Ishikawa (cell line): ENCODE data around the gene S100A16.
A peak's percentile ranks its signal among the peaks of the same experiment; 100 is the strongest.

ENCODE experiments used
- CEBPB ChIP-seq: IDR thresholded peaks from 2 replicates; pipeline ENCODE4 v1.6.1; 2012
- CREB1 ChIP-seq: IDR thresholded peaks from 2 replicates; pipeline ENCODE4 v1.6.1; 2012; ENCODE audit warnings: low read depth
- EGR1 ChIP-seq: IDR thresholded peaks from 2 replicates; pipeline ENCODE4 v1.6.1; 2012
- EP300 ChIP-seq: IDR thresholded peaks from 2 replicates; pipeline ENCODE4 v1.6.1; 2012; ENCODE audit warnings: borderline replicate concordance
- FOXM1 ChIP-seq: IDR thresholded peaks from 2 replicates; pipeline ENCODE4 v1.6.1; 2012; ENCODE audit warnings: low read depth, borderline replicate concordance
- MAX ChIP-seq: IDR thresholded peaks from 2 replicates; pipeline ENCODE4 v1.6.1; 2012
- NFIC ChIP-seq: IDR thresholded peaks from 2 replicates; pipeline ENCODE4 v1.6.1; 2012
- RAD21 ChIP-seq: IDR thresholded peaks from 2 replicates; pipeline ENCODE4 v1.6.1; 2012; ENCODE audit warnings: low read depth
- REST ChIP-seq: IDR thresholded peaks from 2 replicates; pipeline ENCODE4 v1.6.1; 2012; ENCODE audit warnings: low read depth, mild to moderate bottlenecking
- TAF1 ChIP-seq: IDR thresholded peaks from 2 replicates; pipeline ENCODE4 v1.6.1; 2012; ENCODE audit warnings: low read depth, mild to moderate bottlenecking
- TCF12 ChIP-seq: IDR thresholded peaks from 2 replicates; pipeline ENCODE4 v1.6.1; 2012; ENCODE audit warnings: low read depth
- TEAD4 ChIP-seq: IDR thresholded peaks from 2 replicates; pipeline ENCODE4 v1.6.1; 2012
- USF1 ChIP-seq: IDR thresholded peaks from 2 replicates; pipeline ENCODE4 v1.6.1; 2012
- YY1 ChIP-seq: IDR thresholded peaks from 2 replicates; pipeline ENCODE4 v1.6.1; 2012; ENCODE audit warnings: low read depth
- ZBTB7A ChIP-seq: IDR thresholded peaks from 2 replicates; pipeline ENCODE4 v1.6.1; 2012; ENCODE audit warnings: low read depth

The S100A16 gene

GRCh38 chr1:153649137-153649862 is 36.4 kb upstream of the S100A16 start:
- TF ChIP-seq RAD21 = no peak
- TF ChIP-seq REST = no peak
- TF ChIP-seq TCF12 = no peak
- TF ChIP-seq FOXM1 = no peak
- no peak for TF ChIP-seq CREB1
- TF ChIP-seq CEBPB = no peak
- TF ChIP-seq YY1 = no peak
- TF ChIP-seq ZBTB7A = no peak
- TF ChIP-seq EGR1 = no peak
- TF ChIP-seq USF1 = no peak
- TF ChIP-seq TAF1 = no peak

GRCh38 chr1:153648000-153648643 is 35.2 kb upstream of the S100A16 start:
- no peak for TF ChIP-seq CREB1
- TF ChIP-seq NFIC = no peak
- no peak for TF ChIP-seq EP300
- no peak for TF ChIP-seq RAD21
- peak; percentile 84 for TF ChIP-seq TEAD4
- TF ChIP-seq CEBPB = peak; percentile 92
- TF ChIP-seq TCF12 = no peak

- TF ChIP-seq ZBTB7A = no peak
- TF ChIP-seq TEAD4 = no peak
- no peak for TF ChIP-seq CREB1
- TF ChIP-seq REST = no peak
- no peak for TF ChIP-seq CEBPB
- TF ChIP-seq EGR1 = no peak
- no peak for TF ChIP-seq NFIC
- TF ChIP-seq USF1 = no peak
- no peak for TF ChIP-seq FOXM1
- no peak for TF ChIP-seq YY1
- no peak for TF ChIP-seq EP300
- no peak for TF ChIP-seq RAD21
- no peak for TF ChIP-seq TCF12
- TF ChIP-seq MAX = no peak
- TF ChIP-seq TAF1 = no peak
These were observed 34.4 kb upstream of the S100A16 start for GRCh38 chr1:153647346-153647714.

GRCh38 chr1:153646672-153647345 is 33.9 kb upstream of the S100A16 start:
- no peak for TF ChIP-seq MAX

- no peak for TF ChIP-seq REST
- TF ChIP-seq USF1 = no peak
- TF ChIP-seq NFIC = no peak
- no peak for TF ChIP-seq EGR1
- no peak for TF ChIP-seq TEAD4
- TF ChIP-seq ZBTB7A = no peak
- no peak for TF ChIP-seq YY1
These were observed 30.9 kb upstream of the S100A16 start for GRCh38 chr1:153643816-153644215.
